Measurements from ENCODE around the gene LIFR. TPM values are rescaled to one million over a fixed set of nuclear protein-coding genes. Genes with fewer than 3 reads are reported as not detected.
"Not testable (repeated sequence)": the region's sequence is repeated elsewhere in the genome, so short reads cannot be mapped to it uniquely, and the experiment has no call there.

The LIFR gene
- total RNA-seq, 1 experiment from 2014 or later = 7.6 TPM

GRCh38 chr5:38575476-38575875, 19.0 kb upstream of the LIFR start:
- no peak overlapping the region for H3K4me3 Mint-ChIP-seq (ENCODE audit: low read depth, unreplicated experiment)
- no peaks in the 10 kb centered on the region for H3K36me3 Mint-ChIP-seq (ENCODE audit: insufficient read depth, unreplicated experiment)
- intact Hi-C loops (cut with micrococcal nuclease; ENCODE audit: unreplicated experiment) = no loop called here
- no peak for TF ChIP-seq CTCF (IDR thresholded peaks at IDR 0.05; ENCODE audit: unreplicated experiment)
- H3K27ac Mint-ChIP-seq (ENCODE audit: unreplicated experiment) = no peak overlapping the region
- DNase-seq = no peak
- no peaks in the 10 kb centered on the region for H3K9me3 Mint-ChIP-seq (ENCODE audit: low read depth, unreplicated experiment)
- H3K4me1 Mint-ChIP-seq (ENCODE audit: low read depth, unreplicated experiment) = no peaks in the 10 kb centered on the region
- CTCF ChIA-PET = no interaction called here
- BruUV-seq (replicated peaks) = no TSS peak
- H3K27me3 Mint-ChIP-seq (ENCODE audit: unreplicated experiment) = no peaks in the 10 kb centered on the region

GRCh38 chr5:38574009-38574408, 17.6 kb upstream of the LIFR start:
- no peak overlapping the region for H3K4me3 Mint-ChIP-seq (ENCODE audit: low read depth, unreplicated experiment)
- no peaks in the 10 kb centered on the region for H3K36me3 Mint-ChIP-seq (ENCODE audit: insufficient read depth, unreplicated experiment)
- no peak overlapping the region for H3K27ac Mint-ChIP-seq (ENCODE audit: unreplicated experiment)
- no TSS peak for BruUV-seq (replicated peaks)
- CTCF ChIA-PET = no interaction called here
- TF ChIP-seq CTCF (IDR thresholded peaks at IDR 0.05; ENCODE audit: unreplicated experiment) = no peak
- intact Hi-C loops (cut with micrococcal nuclease; ENCODE audit: unreplicated experiment) = no loop called here
- no peaks in the 10 kb centered on the region for H3K27me3 Mint-ChIP-seq (ENCODE audit: unreplicated experiment)
- no peaks in the 10 kb centered on the region for H3K4me1 Mint-ChIP-seq (ENCODE audit: low read depth, unreplicated experiment)
- no peaks in the 10 kb centered on the region for H3K9me3 Mint-ChIP-seq (ENCODE audit: low read depth, unreplicated experiment)
- DNase-seq = no peak

- DNase-seq = no peak
- H3K9me3 Mint-ChIP-seq (ENCODE audit: low read depth, unreplicated experiment) = no peaks in the 10 kb centered on the region
- TF ChIP-seq CTCF (IDR thresholded peaks at IDR 0.05; ENCODE audit: unreplicated experiment) = no peak
- intact Hi-C loops (cut with micrococcal nuclease; ENCODE audit: unreplicated experiment) = no loop called here
- H3K36me3 Mint-ChIP-seq (ENCODE audit: insufficient read depth, unreplicated experiment) = no peaks in the 10 kb centered on the region
- CTCF ChIA-PET = no interaction called here
- no peaks in the 10 kb centered on the region for H3K27me3 Mint-ChIP-seq (ENCODE audit: unreplicated experiment)
- H3K4me3 Mint-ChIP-seq (ENCODE audit: low read depth, unreplicated experiment) = no peak overlapping the region
- H3K27ac Mint-ChIP-seq (ENCODE audit: unreplicated experiment) = no peak overlapping the region
- no peaks in the 10 kb centered on the region for H3K4me1 Mint-ChIP-seq (ENCODE audit: low read depth, unreplicated experiment)
- no TSS peak for BruUV-seq (replicated peaks)
Measured at GRCh38 chr5:38573521-38573920, 17.1 kb upstream of the LIFR start.

GRCh38 chr5:38569180-38569579, 12.7 kb upstream of the LIFR start:
- H3K27ac Mint-ChIP-seq (ENCODE audit: unreplicated experiment) = no peak overlapping the region
- no peaks in the 10 kb centered on the region for H3K4me1 Mint-ChIP-seq (ENCODE audit: low read depth, unreplicated experiment)
- H3K27me3 Mint-ChIP-seq (ENCODE audit: unreplicated experiment) = peaks cover 7% of the 10 kb centered on the region
- intact Hi-C loops (cut with micrococcal nuclease; ENCODE audit: unreplicated experiment) = no loop called here
- H3K4me3 Mint-ChIP-seq (ENCODE audit: low read depth, unreplicated experiment) = no peak overlapping the region
- H3K36me3 Mint-ChIP-seq (ENCODE audit: insufficient read depth, unreplicated experiment) = no peaks in the 10 kb centered on the region
- no peak for TF ChIP-seq CTCF (IDR thresholded peaks at IDR 0.05; ENCODE audit: unreplicated experiment)
- CTCF ChIA-PET = no interaction called here
- no peaks in the 10 kb centered on the region for H3K9me3 Mint-ChIP-seq (ENCODE audit: low read depth, unreplicated experiment)
- no TSS peak for BruUV-seq (replicated peaks)
- no peak for DNase-seq

GRCh38 chr5:38567306-38567705, 10.9 kb upstream of the LIFR start:
- H3K36me3 Mint-ChIP-seq (ENCODE audit: insufficient read depth, unreplicated experiment); H3K4me1 Mint-ChIP-seq (ENCODE audit: low read depth, unreplicated experiment); CTCF ChIA-PET; DNase-seq; H3K27ac Mint-ChIP-seq (ENCODE audit: unreplicated experiment); H3K4me3 Mint-ChIP-seq (ENCODE audit: low read depth, unreplicated experiment); H3K9me3 Mint-ChIP-seq (ENCODE audit: low read depth, unreplicated experiment); BruUV-seq (replicated peaks); intact Hi-C loops (cut with micrococcal nuclease; ENCODE audit: unreplicated experiment): not testable (repeated sequence)
- H3K27me3 Mint-ChIP-seq (ENCODE audit: unreplicated experiment) = peaks cover 16% of the 10 kb centered on the region

Data from Calu3 (cell line).